ENCODE measurements around the gene RNF10.

Gene RNF10

GRCh38 chr12:120557589-120557988, 23.4 kb downstream of the RNF10 start:
- H3K4me3 ChIP-seq (replicated peaks; ENCODE audit: low read depth, low read length), result no peak overlapping the region
- TF ChIP-seq, protein P1, sequence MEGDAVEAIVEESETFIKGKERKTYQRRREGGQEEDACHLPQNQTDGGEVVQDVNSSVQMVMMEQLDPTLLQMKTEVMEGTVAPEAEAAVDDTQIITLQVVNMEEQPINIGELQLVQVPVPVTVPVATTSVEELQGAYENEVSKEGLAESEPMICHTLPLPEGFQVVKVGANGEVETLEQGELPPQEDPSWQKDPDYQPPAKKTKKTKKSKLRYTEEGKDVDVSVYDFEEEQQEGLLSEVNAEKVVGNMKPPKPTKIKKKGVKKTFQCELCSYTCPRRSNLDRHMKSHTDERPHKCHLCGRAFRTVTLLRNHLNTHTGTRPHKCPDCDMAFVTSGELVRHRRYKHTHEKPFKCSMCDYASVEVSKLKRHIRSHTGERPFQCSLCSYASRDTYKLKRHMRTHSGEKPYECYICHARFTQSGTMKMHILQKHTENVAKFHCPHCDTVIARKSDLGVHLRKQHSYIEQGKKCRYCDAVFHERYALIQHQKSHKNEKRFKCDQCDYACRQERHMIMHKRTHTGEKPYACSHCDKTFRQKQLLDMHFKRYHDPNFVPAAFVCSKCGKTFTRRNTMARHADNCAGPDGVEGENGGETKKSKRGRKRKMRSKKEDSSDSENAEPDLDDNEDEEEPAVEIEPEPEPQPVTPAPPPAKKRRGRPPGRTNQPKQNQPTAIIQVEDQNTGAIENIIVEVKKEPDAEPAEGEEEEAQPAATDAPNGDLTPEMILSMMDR (IDR thresholded peaks at IDR 0.05; ENCODE audit: low read length, missing control alignments), result no peak
- DNase-seq (ENCODE audit: low read depth), result no peak

DNA sequence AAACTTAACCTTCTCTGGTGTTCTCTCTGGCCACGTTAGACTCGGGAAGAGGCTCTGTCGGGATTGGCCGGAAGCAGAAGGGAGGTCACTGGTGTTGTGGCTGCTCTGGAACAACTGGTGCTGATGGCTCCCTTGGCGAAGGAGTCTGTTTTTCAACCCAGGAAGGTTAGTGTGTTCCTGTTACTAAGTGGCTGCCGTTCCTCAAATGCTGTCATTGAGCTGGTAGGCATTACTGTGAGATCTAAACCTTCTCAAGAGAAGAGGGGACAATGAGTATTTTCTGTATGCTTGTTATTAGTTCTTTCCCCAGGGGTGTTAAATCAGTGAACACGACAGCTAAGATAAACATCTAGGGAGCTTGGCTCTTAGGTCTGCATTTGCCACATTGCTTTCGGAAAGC, 28.8 kb downstream of the RNF10 start:
- H3K4me3 ChIP-seq (replicated peaks; ENCODE audit: low read depth, low read length), result no peak overlapping the region
- TF ChIP-seq, protein P1 (IDR thresholded peaks at IDR 0.05; ENCODE audit: low read length, missing control alignments), result no peak
- no peak for DNase-seq (ENCODE audit: low read depth)

GRCh38 chr12:120563495-120563894, 29.3 kb downstream of the RNF10 start:
- TF ChIP-seq, protein P1 (IDR thresholded peaks at IDR 0.05; ENCODE audit: low read length, missing control alignments), result no peak
- DNase-seq (ENCODE audit: low read depth), result no peak
- H3K4me3 ChIP-seq (replicated peaks; ENCODE audit: low read depth, low read length), result no peak overlapping the region

DNA sequence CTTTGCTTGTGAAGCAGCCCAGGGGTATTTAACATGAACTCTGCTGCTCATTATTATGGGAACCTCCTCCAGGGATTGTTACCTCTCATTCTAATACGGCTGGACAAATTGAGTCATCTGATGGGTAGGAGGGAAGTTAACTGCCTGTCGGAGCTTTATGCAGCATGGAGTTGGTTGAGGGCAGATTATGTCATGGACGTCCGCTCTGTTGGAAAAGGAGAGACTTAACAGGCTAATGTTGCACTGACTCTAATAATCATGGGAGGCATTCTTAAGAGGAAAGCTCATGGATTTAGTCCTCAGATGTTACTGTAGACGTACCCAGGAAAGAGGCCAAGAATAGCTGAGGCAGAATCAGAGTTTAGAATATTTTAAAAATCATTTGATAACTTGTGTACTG, 37.1 kb downstream of the RNF10 start:
- TF ChIP-seq, protein P1 (IDR thresholded peaks at IDR 0.05; ENCODE audit: low read length, missing control alignments), result no peak
- peak; percentile 47 for DNase-seq (ENCODE audit: low read depth)
- H3K4me3 ChIP-seq (replicated peaks; ENCODE audit: low read depth, low read length), result no peak overlapping the region

- TF ChIP-seq, protein P1 (IDR thresholded peaks at IDR 0.05; ENCODE audit: low read length, missing control alignments), result no peak
- DNase-seq (ENCODE audit: low read depth), result no peak
- no peak overlapping the region for H3K4me3 ChIP-seq (replicated peaks; ENCODE audit: low read depth, low read length)
Observed at GRCh38 chr12:120573560-120573959, 39.4 kb downstream of the RNF10 start.

- TF ChIP-seq, protein P1 (IDR thresholded peaks at IDR 0.05; ENCODE audit: low read length, missing control alignments), result no peak
- DNase-seq (ENCODE audit: low read depth), result no peak
- H3K4me3 ChIP-seq (replicated peaks; ENCODE audit: low read depth, low read length), result no peak overlapping the region
Observed at GRCh38 chr12:120574106-120574505, 40.0 kb downstream of the RNF10 start.

DNA sequence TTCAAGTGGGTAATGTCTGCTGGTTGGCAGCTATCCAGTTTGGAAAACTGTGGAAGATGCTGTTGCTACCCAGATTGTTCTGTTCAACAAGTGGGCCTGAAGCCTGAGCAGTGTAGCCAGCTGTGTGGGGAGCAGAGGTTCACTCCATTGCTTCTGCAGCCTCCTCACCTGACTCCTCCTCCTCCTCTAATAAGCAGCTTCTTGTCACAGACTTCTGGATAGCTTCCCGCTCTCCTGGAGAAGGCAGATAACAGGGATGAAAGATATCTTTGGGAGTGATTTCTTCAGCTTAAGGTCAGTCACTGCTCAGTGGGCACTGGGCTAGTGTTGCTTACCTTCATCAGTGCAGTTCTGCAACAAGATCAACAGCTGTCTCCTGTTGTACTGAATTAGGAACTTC, 45.0 kb downstream of the RNF10 start:
- no peak for DNase-seq (ENCODE audit: low read depth)
- TF ChIP-seq, protein P1 (IDR thresholded peaks at IDR 0.05; ENCODE audit: low read length, missing control alignments), result no peak

More for the DNA sequence above, 45.0 kb downstream of the RNF10 start:
- H3K4me3 ChIP-seq (replicated peaks; ENCODE audit: low read depth, low read length), result no peak overlapping the region
